PC-9 (cell line): ENCODE measurements around the gene KCNJ6. TPM values are rescaled to one million over a fixed set of nuclear protein-coding genes. Genes with fewer than 3 reads are reported as not detected.

Experiments
- BruUV-seq: library from RNA; stranded (reverse); fragments of 400-500 nt; replicated peaks from 2 replicates; lab custom pipeline; 2021; lab: Mats Ljungman, UMichigan
- CTCF ChIA-PET: fragments of 300-600 bp; sonication (Branson Sonifier 250); formaldehyde crosslinking; loops from one replicate; lab custom pipeline; 2022; ENCODE audit warnings: antibody characterized with exemption; lab: Charles Lee
- POLR2A ChIA-PET: fragments of 300-600 bp; sonication (Branson Sonifier 250); formaldehyde crosslinking; loops from one replicate; lab custom pipeline; 2022; ENCODE audit warnings: antibody characterized with exemption; ENCODE audit not compliant: unreplicated experiment; lab: Charles Lee
- DNase-seq, 2 experiments: peaks; one replicate each; pipeline versions ENCODE4 v3.0.0 to v3.0.0-alpha.2; 2015 to 2022; ENCODE audit warnings: mixed read lengths in 1 of 2
- H2AFZ ChIP-seq: fragments of 200-600 bp; sonication (generic); 2 replicates; pipeline ENCODE4 v1.8.1; 2017; ENCODE audit warnings: antibody characterized with exemption
- H3F3A ChIP-seq: fragments of 200-600 bp; sonication (generic); 2 replicates; pipeline ENCODE4 v1.8.1; 2017; ENCODE audit warnings: antibody characterized with exemption, mild to moderate bottlenecking, low read depth; ENCODE audit not compliant: insufficient read depth
- H3K27ac ChIP-seq: fragments of 200-600 bp; sonication (generic); 2 replicates; pipeline ENCODE4 v1.6.1; 2016; ENCODE audit warnings: mixed run types
- H3K27me3 ChIP-seq: fragments of 200-600 bp; sonication (generic); 2 replicates; pipeline ENCODE4 v1.6.1; 2016; ENCODE audit warnings: low read depth, mixed run types; ENCODE audit not compliant: insufficient read depth
- H3K36me3 ChIP-seq: fragments of 200-600 bp; sonication (generic); 2 replicates; pipeline ENCODE4 v1.6.1; 2016; ENCODE audit warnings: low read depth, mixed run types
- H3K4me1 ChIP-seq: fragments of 200-600 bp; sonication (generic); replicated peaks from 2 replicates; pipeline ENCODE4 v1.6.1; 2016; ENCODE audit warnings: mixed run types; ENCODE audit not compliant: insufficient read depth
- H3K4me2 ChIP-seq: fragments of 200-600 bp; sonication (generic); 2 replicates; pipeline ENCODE4 v1.6.1; 2017; ENCODE audit warnings: mixed run types
- H3K4me3 ChIP-seq: fragments of 200-600 bp; sonication (generic); 2 replicates; pipeline ENCODE4 v1.6.1; 2016; ENCODE audit warnings: mixed run types
- H3K79me2 ChIP-seq: fragments of 200-600 bp; sonication (generic); 2 replicates; pipeline ENCODE4 v1.6.1; 2017; ENCODE audit warnings: low read depth, mixed run types
- H3K9me2 ChIP-seq: fragments of 200-600 bp; sonication (generic); 2 replicates; pipeline ENCODE4 v1.8.1; 2017; ENCODE audit warnings: mild to moderate bottlenecking; ENCODE audit not compliant: insufficient read depth
- H3K9me3 ChIP-seq: fragments of 200-600 bp; sonication (generic); 2 replicates; pipeline ENCODE4 v1.8.1; 2016; ENCODE audit warnings: low read depth; ENCODE audit not compliant: insufficient read depth
- H4K20me1 ChIP-seq: fragments of 200-600 bp; sonication (generic); 2 replicates; pipeline ENCODE4 v1.8.1; 2017; ENCODE audit not compliant: insufficient read depth
- EZH2 ChIP-seq: fragments of 200-600 bp; sonication (generic); IDR thresholded peaks from 2 replicates; pipeline ENCODE4 v1.8.0; 2017; ENCODE audit warnings: antibody characterized with exemption, low read depth
- intact Hi-C: fragments of 100-400 bp; cut with micrococcal nuclease; formaldehyde crosslinking; loops from one replicate; pipeline ENCODE4 v1.10.0; 2022; ENCODE audit not compliant: unreplicated experiment
- total RNA-seq: library from RNA; stranded (reverse); gene quantifications from 2 replicates; pipeline ENCODE4 v1.2.3, GENCODE V29; 2021
- TF ChIP-seq, protein P1 (sequence below): fragments of 200-600 bp; sonication (generic); conservative IDR thresholded peaks from 2 replicates; pipeline ENCODE4 v1.6.1; 2017; ENCODE audit warnings: mixed run types, antibody characterized with exemption, mild to moderate bottlenecking, moderate library complexity

Gene KCNJ6
- total RNA-seq, 1 experiment from 2014 or later: not detected

DNA sequence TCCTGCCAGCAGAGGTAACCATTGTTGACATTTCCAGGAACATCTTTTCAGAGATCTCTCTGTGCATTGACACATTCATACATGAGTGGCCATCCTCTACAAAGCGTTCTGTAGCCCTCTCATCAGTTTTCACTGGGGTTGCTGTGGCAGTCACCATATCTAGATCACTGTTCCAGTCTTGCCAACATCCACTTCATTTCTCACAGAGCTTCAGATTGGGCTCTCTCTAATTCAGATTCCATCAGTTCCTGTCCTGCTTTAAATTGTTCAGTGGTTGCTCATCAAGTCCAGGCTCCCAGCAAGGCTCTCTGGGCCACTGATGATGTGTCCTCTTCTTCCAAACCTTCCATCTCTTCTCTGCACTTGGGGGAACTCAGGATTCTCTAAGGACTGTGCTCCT is 173.7 kb downstream of the KCNJ6 start:
- intact Hi-C loops: no loop called here
- H4K20me1 ChIP-seq: no peaks in the 10 kb centered on the region
- H3K9me3 ChIP-seq: no peaks in the 10 kb centered on the region
- ChIA-PET POLR2A (no interaction called here), CTCF (no interaction called here)
- no peak for TF ChIP-seq EZH2
- BruUV-seq: no TSS peak
- H3F3A ChIP-seq: no peaks in the 10 kb centered on the region
- peaks cover 6% of the 10 kb centered on the region for H3K27me3 ChIP-seq
- no peak for DNase-seq
- H3K36me3 ChIP-seq: no peaks in the 10 kb centered on the region
- H3K4me2 ChIP-seq: no peak overlapping the region
- no peak overlapping the region for H3K27ac ChIP-seq
- H3K4me1 ChIP-seq: no peaks in the 10 kb centered on the region
- H2AFZ ChIP-seq: no peak overlapping the region
- H3K79me2 ChIP-seq: no peaks in the 10 kb centered on the region
- H3K9me2 ChIP-seq: no peaks in the 10 kb centered on the region
- H3K4me3 ChIP-seq: no peak overlapping the region

DNA sequence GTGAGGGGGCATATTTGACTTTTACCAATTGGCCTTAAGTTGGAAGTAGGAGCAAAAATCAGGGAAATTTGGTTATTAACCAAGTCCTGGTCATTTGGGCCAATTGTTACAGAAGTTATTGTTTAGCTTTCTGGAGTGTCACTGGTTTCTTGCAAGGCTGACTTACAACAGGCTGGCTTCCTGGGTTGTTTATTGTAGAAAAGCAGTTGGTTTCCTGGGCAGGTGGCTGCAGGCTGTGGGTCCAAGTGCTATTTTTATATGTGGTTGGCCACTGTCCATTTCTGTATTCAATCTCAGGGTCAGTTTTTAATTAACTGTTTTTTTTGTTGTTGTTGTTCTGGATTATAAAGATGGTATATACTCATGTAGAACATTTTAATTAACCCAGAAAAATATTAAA is 174.1 kb downstream of the KCNJ6 start:
- Histone ChIP-seq H3K9me2 (no peaks in the 10 kb centered on the region), H2AFZ (no peak overlapping the region), H3K79me2 (no peaks in the 10 kb centered on the region), H3K4me2 (no peak overlapping the region), H3K27ac (no peak overlapping the region), H3K27me3 (peaks cover 9% of the 10 kb centered on the region), H4K20me1 (no peaks in the 10 kb centered on the region), H3F3A (no peaks in the 10 kb centered on the region), H3K36me3 (no peaks in the 10 kb centered on the region), H3K9me3 (no peaks in the 10 kb centered on the region), H3K4me1 (no peaks in the 10 kb centered on the region), H3K4me3 (no peak overlapping the region)
- no peak for DNase-seq
- no peak for TF ChIP-seq EZH2
- TF ChIP-seq, protein P1, sequence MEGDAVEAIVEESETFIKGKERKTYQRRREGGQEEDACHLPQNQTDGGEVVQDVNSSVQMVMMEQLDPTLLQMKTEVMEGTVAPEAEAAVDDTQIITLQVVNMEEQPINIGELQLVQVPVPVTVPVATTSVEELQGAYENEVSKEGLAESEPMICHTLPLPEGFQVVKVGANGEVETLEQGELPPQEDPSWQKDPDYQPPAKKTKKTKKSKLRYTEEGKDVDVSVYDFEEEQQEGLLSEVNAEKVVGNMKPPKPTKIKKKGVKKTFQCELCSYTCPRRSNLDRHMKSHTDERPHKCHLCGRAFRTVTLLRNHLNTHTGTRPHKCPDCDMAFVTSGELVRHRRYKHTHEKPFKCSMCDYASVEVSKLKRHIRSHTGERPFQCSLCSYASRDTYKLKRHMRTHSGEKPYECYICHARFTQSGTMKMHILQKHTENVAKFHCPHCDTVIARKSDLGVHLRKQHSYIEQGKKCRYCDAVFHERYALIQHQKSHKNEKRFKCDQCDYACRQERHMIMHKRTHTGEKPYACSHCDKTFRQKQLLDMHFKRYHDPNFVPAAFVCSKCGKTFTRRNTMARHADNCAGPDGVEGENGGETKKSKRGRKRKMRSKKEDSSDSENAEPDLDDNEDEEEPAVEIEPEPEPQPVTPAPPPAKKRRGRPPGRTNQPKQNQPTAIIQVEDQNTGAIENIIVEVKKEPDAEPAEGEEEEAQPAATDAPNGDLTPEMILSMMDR: no peak
- CTCF ChIA-PET: no interaction called here
- BruUV-seq: no TSS peak
- POLR2A ChIA-PET: no interaction called here
- intact Hi-C loops: no loop called here

GRCh38 chr21:37737996-37738395 is 178.3 kb downstream of the KCNJ6 start:
- intact Hi-C loops: no loop called here
- no peak for DNase-seq
- ChIA-PET CTCF (no interaction called here), POLR2A (no interaction called here)
- Histone ChIP-seq H3K9me2 (no peaks in the 10 kb centered on the region), H3K27ac (no peak overlapping the region), H3K4me3 (no peak overlapping the region), H3K4me1 (no peaks in the 10 kb centered on the region), H2AFZ (no peak overlapping the region), H3K79me2 (no peaks in the 10 kb centered on the region), H4K20me1 (no peaks in the 10 kb centered on the region), H3K36me3 (no peaks in the 10 kb centered on the region), H3F3A (no peaks in the 10 kb centered on the region), H3K9me3 (no peaks in the 10 kb centered on the region), H3K4me2 (no peak overlapping the region), H3K27me3 (peaks cover 45% of the 10 kb centered on the region)
- no peak for TF ChIP-seq EZH2
- TF ChIP-seq, protein P1: no peak
- BruUV-seq: no TSS peak

GRCh38 chr21:37737507-37737906 is 178.8 kb downstream of the KCNJ6 start:
- no peaks in the 10 kb centered on the region for H3K36me3 ChIP-seq
- no peak overlapping the region for H3K4me3 ChIP-seq
- no peaks in the 10 kb centered on the region for H3K9me2 ChIP-seq
- H3K79me2 ChIP-seq: no peaks in the 10 kb centered on the region
- ChIA-PET CTCF (no interaction called here), POLR2A (no interaction called here)
- BruUV-seq: no TSS peak
- no peaks in the 10 kb centered on the region for H3K9me3 ChIP-seq
- no peak overlapping the region for H3K4me2 ChIP-seq
- H4K20me1 ChIP-seq: no peaks in the 10 kb centered on the region
- intact Hi-C loops: no loop called here
- TF ChIP-seq, protein P1: no peak
- TF ChIP-seq EZH2: no peak
- H3K27ac ChIP-seq: no peak overlapping the region
- no peaks in the 10 kb centered on the region for H3F3A ChIP-seq
- peaks cover 49% of the 10 kb centered on the region for H3K27me3 ChIP-seq
- no peaks in the 10 kb centered on the region for H3K4me1 ChIP-seq
- H2AFZ ChIP-seq: no peak overlapping the region
- no peak for DNase-seq
